ENCODE data around the gene CHST8.

Gene CHST8

GRCh38 chr19:33618884-33619283, 2.9 kb upstream of the CHST8 start:
- DNase-seq: no peak

- DNase-seq: no peak
Measured at GRCh38 chr19:33620611-33621010, 1.1 kb upstream of the CHST8 start.

- DNase-seq: no peak
Measured at GRCh38 chr19:33621065-33621785, 528 bp upstream of the CHST8 start.

- DNase-seq: no peak
Measured at GRCh38 chr19:33622505-33622808, 704 bp downstream of the CHST8 start.

- DNase-seq: no peak
Measured at GRCh38 chr19:33622809-33623511, 1.2 kb downstream of the CHST8 start.

- no peak for DNase-seq
Measured at GRCh38 chr19:33624586-33624985, 2.8 kb downstream of the CHST8 start.

- no peak for DNase-seq
Measured at GRCh38 chr19:33627526-33627925, 5.8 kb downstream of the CHST8 start.

GRCh38 chr19:33627962-33628839, 6.4 kb downstream of the CHST8 start:
- DNase-seq: no peak

GRCh38 chr19:33628921-33629825, 7.4 kb downstream of the CHST8 start:
- no peak for DNase-seq

- no peak for DNase-seq
Measured at GRCh38 chr19:33629826-33630375, 8.1 kb downstream of the CHST8 start.

- no peak for DNase-seq
Measured at GRCh38 chr19:33630880-33631608, 9.3 kb downstream of the CHST8 start.

- no peak for DNase-seq
Measured at GRCh38 chr19:33631609-33631973, 9.8 kb downstream of the CHST8 start.

- no peak for DNase-seq
Measured at GRCh38 chr19:33634361-33635091, 12.8 kb downstream of the CHST8 start.

- no peak for DNase-seq
Measured at GRCh38 chr19:33638167-33639034, 16.6 kb downstream of the CHST8 start.

GRCh38 chr19:33639035-33639681, 17.4 kb downstream of the CHST8 start:
- DNase-seq: no peak

GRCh38 chr19:33640773-33641172, 19.0 kb downstream of the CHST8 start:
- no peak for DNase-seq

GRCh38 chr19:33641261-33641660, 19.5 kb downstream of the CHST8 start:
- no peak for DNase-seq

GRCh38 chr19:33641956-33642498, 20.3 kb downstream of the CHST8 start:
- no peak for DNase-seq

- DNase-seq: no peak
Measured at GRCh38 chr19:33644284-33644836, 22.6 kb downstream of the CHST8 start.

Data from T-helper 2 cell (primary cell).